HT1080 (cell line): Measurements from ENCODE around the gene NGB. TPM values are rescaled to one million over a fixed set of nuclear protein-coding genes. Genes with fewer than 3 reads are reported as not detected.

ENCODE experiments used
- DNase-seq: peaks from one replicate; pipeline ENCODE4 v3.0.0-alpha.2; 2015; ENCODE audit warnings: low read depth
- small RNA-seq: library from RNA; depleted of rRNA; stranded (forward); fragments of <200 nt; gene quantifications from one replicate; pipeline ENCODE3, GENCODE V24; 2014
- total RNA-seq: library from RNA; depleted of rRNA; stranded (reverse); fragments of >200 nt; shearing (Covaris generic); gene quantifications from 2 replicates; pipeline ENCODE4 v1.2.3, GENCODE V29; 2014; rRNA removed

Gene NGB
- total RNA-seq, 1 experiment from 2014 or later, result not detected

- DNase-seq, result no peak
Observed at GRCh38 chr14:77238996-77239395, 32.0 kb downstream of the NGB start.

- no peak for DNase-seq
Observed at GRCh38 chr14:77238356-77238755, 32.6 kb downstream of the NGB start.

GRCh38 chr14:77236814-77237213, 34.2 kb downstream of the NGB start:
- DNase-seq, result no peak

GRCh38 chr14:77231721-77232120, 39.3 kb downstream of the NGB start:
- DNase-seq, result no peak

GRCh38 chr14:77230914-77231313, 40.1 kb downstream of the NGB start:
- no peak for DNase-seq

GRCh38 chr14:77228056-77228455, 43.0 kb downstream of the NGB start:
- DNase-seq, result no peak

- DNase-seq, result no peak
Observed at GRCh38 chr14:77225892-77226557, 45.0 kb downstream of the NGB start.

- no peak for DNase-seq
Observed at GRCh38 chr14:77225254-77225653, 45.8 kb downstream of the NGB start.

GRCh38 chr14:77224212-77224611, 46.8 kb downstream of the NGB start:
- no peak for DNase-seq

- DNase-seq, result no peak
Observed at GRCh38 chr14:77222546-77223225, 48.3 kb downstream of the NGB start.

GRCh38 chr14:77221241-77221871, 49.6 kb downstream of the NGB start:
- DNase-seq, result no peak

- peak; percentile 26 for DNase-seq
Observed at GRCh38 chr14:77220246-77221017, 50.6 kb downstream of the NGB start.

- DNase-seq, result no peak
Observed at GRCh38 chr14:77219591-77219990, 51.4 kb downstream of the NGB start.

GRCh38 chr14:77217551-77217950, 53.5 kb downstream of the NGB start:
- DNase-seq, result no peak

Small RNA genes lying within 50 kb of the gene (small RNA-seq; reads per million reads assigned to genes)
- gene MIR1260A, result not detected

Other genes starting within 250 kb of the NGB start
- gene IRF2BPL, start 242.5 kb downstream of the NGB start, total RNA-seq, result 22.0 and 27.6 TPM in 2 replicates
- 10.4 and 12.9 TPM in 2 replicates for gene CIPC, start 172.9 kb downstream of the NGB start, total RNA-seq
- gene ZDHHC22, start 129.4 kb downstream of the NGB start, total RNA-seq, result 0.10 TPM in 1 of 2 replicates, not detected in the other
- gene TMEM63C, start 89.4 kb downstream of the NGB start, total RNA-seq, result not detected in 2 replicates
- 13.7 and 15.1 TPM in 2 replicates for gene POMT2, start 49.7 kb upstream of the NGB start, total RNA-seq
- gene GSTZ1, start 49.8 kb upstream of the NGB start, total RNA-seq, result 46.9 and 57.1 TPM in 2 replicates
- gene TMED8, start 105.9 kb upstream of the NGB start, total RNA-seq, result 11.8 and 13.7 TPM in 2 replicates
- gene SAMD15, start 106.2 kb upstream of the NGB start, total RNA-seq, result 0.84 and 2.6 TPM in 2 replicates
- gene NOXRED1, start 152.3 kb upstream of the NGB start, total RNA-seq, result 0.07 TPM in 1 of 2 replicates, not detected in the other
- 17.5 and 19.2 TPM in 2 replicates for gene VIPAS39, start 186.4 kb upstream of the NGB start, total RNA-seq
- gene AHSA1, start 186.9 kb upstream of the NGB start, total RNA-seq, result 414 and 428 TPM in 2 replicates
- gene ISM2, start 227.6 kb upstream of the NGB start, total RNA-seq, result not detected in 2 replicates